T-helper 1 cell treated with Interleukin-12 subunit alpha and Interleukin-12 subunit beta and Interleukin-4 antibody, amounts not matched to agents 30 μg/mL and 1 μg/mL, for 36 hours (primary cell): ENCODE measurements around the gene SH3BP2.

Experiments
- H3K27ac Mint-ChIP-seq: one replicate; pipeline ENCODE4 v1.8.0; 2021; ENCODE audit warnings: mild to moderate bottlenecking, mixed read lengths
- H3K27me3 Mint-ChIP-seq: one replicate; pipeline ENCODE4 v1.8.0; 2021; ENCODE audit warnings: low read depth, mixed read lengths
- H3K36me3 Mint-ChIP-seq: one replicate; pipeline ENCODE4 v1.8.0; 2021; ENCODE audit warnings: low read depth, mixed read lengths
- H3K4me1 Mint-ChIP-seq: one replicate; pipeline ENCODE4 v1.8.0; 2021; ENCODE audit warnings: low read depth, mixed read lengths
- H3K4me3 Mint-ChIP-seq: one replicate; pipeline ENCODE4 v1.8.0; 2021; ENCODE audit warnings: mild to moderate bottlenecking, moderate library complexity, mixed read lengths
- H3K9me3 Mint-ChIP-seq: one replicate; pipeline ENCODE4 v1.8.0; 2021; ENCODE audit warnings: mixed read lengths

Gene SH3BP2

GRCh38 chr4:2849267-2850152, 56.6 kb downstream of the SH3BP2 start:
- Mint-ChIP-seq H3K4me1 (peaks cover 45% of the 10 kb centered on the region), H3K4me3 (no peak overlapping the region), H3K27me3 (no peaks in the 10 kb centered on the region), H3K27ac (no peak overlapping the region), H3K9me3 (no peaks in the 10 kb centered on the region), H3K36me3 (peaks cover 8% of the 10 kb centered on the region)

- Mint-ChIP-seq H3K27ac (peak overlapping the region; percentile 54), H3K36me3 (peaks cover 7% of the 10 kb centered on the region), H3K4me3 (no peak overlapping the region), H3K27me3 (no peaks in the 10 kb centered on the region), H3K4me1 (peaks cover 34% of the 10 kb centered on the region), H3K9me3 (no peaks in the 10 kb centered on the region)
Measured at GRCh38 chr4:2850966-2851798, 58.3 kb downstream of the SH3BP2 start.

- H3K27me3 Mint-ChIP-seq, result no peaks in the 10 kb centered on the region
- H3K27ac Mint-ChIP-seq, result no peak overlapping the region
- peaks cover 33% of the 10 kb centered on the region for H3K4me1 Mint-ChIP-seq
- H3K4me3 Mint-ChIP-seq, result peak overlapping the region; percentile 34
- H3K9me3 Mint-ChIP-seq, result no peaks in the 10 kb centered on the region
- peaks cover 10% of the 10 kb centered on the region for H3K36me3 Mint-ChIP-seq
Measured at GRCh38 chr4:2852481-2852921, 59.6 kb downstream of the SH3BP2 start.

GRCh38 chr4:2855584-2855983, 62.7 kb downstream of the SH3BP2 start:
- peaks cover 47% of the 10 kb centered on the region for H3K4me1 Mint-ChIP-seq
- H3K36me3 Mint-ChIP-seq, result peaks cover 17% of the 10 kb centered on the region
- H3K27ac Mint-ChIP-seq, result no peak overlapping the region
- H3K9me3 Mint-ChIP-seq, result no peaks in the 10 kb centered on the region
- H3K27me3 Mint-ChIP-seq, result no peaks in the 10 kb centered on the region
- H3K4me3 Mint-ChIP-seq, result no peak overlapping the region

- no peaks in the 10 kb centered on the region for H3K9me3 Mint-ChIP-seq
- H3K36me3 Mint-ChIP-seq, result peaks cover 17% of the 10 kb centered on the region
- H3K27ac Mint-ChIP-seq, result no peak overlapping the region
- H3K4me1 Mint-ChIP-seq, result peaks cover 46% of the 10 kb centered on the region
- H3K4me3 Mint-ChIP-seq, result no peak overlapping the region
- no peaks in the 10 kb centered on the region for H3K27me3 Mint-ChIP-seq
Measured at GRCh38 chr4:2856266-2856665, 63.4 kb downstream of the SH3BP2 start.

- peaks cover 17% of the 10 kb centered on the region for H3K36me3 Mint-ChIP-seq
- H3K4me3 Mint-ChIP-seq, result no peak overlapping the region
- H3K9me3 Mint-ChIP-seq, result no peaks in the 10 kb centered on the region
- no peaks in the 10 kb centered on the region for H3K27me3 Mint-ChIP-seq
- H3K27ac Mint-ChIP-seq, result no peak overlapping the region
- H3K4me1 Mint-ChIP-seq, result peaks cover 46% of the 10 kb centered on the region
Measured at GRCh38 chr4:2857349-2857927, 64.6 kb downstream of the SH3BP2 start.

- H3K36me3 Mint-ChIP-seq, result peaks cover 17% of the 10 kb centered on the region
- H3K27me3 Mint-ChIP-seq, result no peaks in the 10 kb centered on the region
- no peak overlapping the region for H3K4me3 Mint-ChIP-seq
- peaks cover 48% of the 10 kb centered on the region for H3K4me1 Mint-ChIP-seq
- H3K9me3 Mint-ChIP-seq, result no peaks in the 10 kb centered on the region
- no peak overlapping the region for H3K27ac Mint-ChIP-seq
Measured at GRCh38 chr4:2858451-2859217, 65.7 kb downstream of the SH3BP2 start.

- H3K36me3 Mint-ChIP-seq, result peaks cover 13% of the 10 kb centered on the region
- no peaks in the 10 kb centered on the region for H3K9me3 Mint-ChIP-seq
- no peak overlapping the region for H3K27ac Mint-ChIP-seq
- no peaks in the 10 kb centered on the region for H3K27me3 Mint-ChIP-seq
- peaks cover 48% of the 10 kb centered on the region for H3K4me1 Mint-ChIP-seq
- H3K4me3 Mint-ChIP-seq, result no peak overlapping the region
Measured at GRCh38 chr4:2859514-2859913, 66.6 kb downstream of the SH3BP2 start.

GRCh38 chr4:2860391-2861348, 67.8 kb downstream of the SH3BP2 start:
- H3K4me3 Mint-ChIP-seq, result no peak overlapping the region
- H3K27ac Mint-ChIP-seq, result no peak overlapping the region
- peaks cover 12% of the 10 kb centered on the region for H3K36me3 Mint-ChIP-seq
- H3K4me1 Mint-ChIP-seq, result peaks cover 49% of the 10 kb centered on the region
- no peaks in the 10 kb centered on the region for H3K9me3 Mint-ChIP-seq
- H3K27me3 Mint-ChIP-seq, result no peaks in the 10 kb centered on the region

- H3K27ac Mint-ChIP-seq, result no peak overlapping the region
Measured at GRCh38 chr4:2861631-2862436, 68.9 kb downstream of the SH3BP2 start.

GRCh38 chr4:2862528-2862927, 69.6 kb downstream of the SH3BP2 start:
- no peak overlapping the region for H3K4me3 Mint-ChIP-seq
- no peaks in the 10 kb centered on the region for H3K9me3 Mint-ChIP-seq
- peaks cover 10% of the 10 kb centered on the region for H3K36me3 Mint-ChIP-seq
- peaks cover 50% of the 10 kb centered on the region for H3K4me1 Mint-ChIP-seq
- H3K27ac Mint-ChIP-seq, result no peak overlapping the region
- H3K27me3 Mint-ChIP-seq, result no peaks in the 10 kb centered on the region

More at GRCh38 chr4:2861631-2862436, 68.9 kb downstream of the SH3BP2 start:
- H3K4me1 Mint-ChIP-seq, result peaks cover 49% of the 10 kb centered on the region
- no peaks in the 10 kb centered on the region for H3K27me3 Mint-ChIP-seq
- H3K36me3 Mint-ChIP-seq, result peaks cover 9% of the 10 kb centered on the region
- H3K9me3 Mint-ChIP-seq, result no peaks in the 10 kb centered on the region
- H3K4me3 Mint-ChIP-seq, result no peak overlapping the region

GRCh38 chr4:2863649-2864048, 70.8 kb downstream of the SH3BP2 start:
- H3K4me1 Mint-ChIP-seq, result peaks cover 40% of the 10 kb centered on the region
- no peak overlapping the region for H3K4me3 Mint-ChIP-seq
- H3K9me3 Mint-ChIP-seq, result no peaks in the 10 kb centered on the region
- H3K27me3 Mint-ChIP-seq, result no peaks in the 10 kb centered on the region
- H3K36me3 Mint-ChIP-seq, result peaks cover 4% of the 10 kb centered on the region
- no peak overlapping the region for H3K27ac Mint-ChIP-seq
